ENCODE results near the gene MUC20.
"Not testable (repeated sequence)": the region's sequence is repeated elsewhere in the genome, so short reads cannot be mapped to it uniquely, and the experiment has no call there.

The MUC20 gene

GRCh38 chr3:195746346-195746745 lies 25.6 kb downstream of the MUC20 start:
- no peak overlapping the region for H3K27ac ChIP-seq
- DNase-seq: no peak
- H3K27me3 ChIP-seq (ENCODE audit: insufficient read depth, low read depth, severe bottlenecking): no peaks in the 10 kb centered on the region
- no peaks in the 10 kb centered on the region for H3K9me3 ChIP-seq (ENCODE audit: severe bottlenecking)
- TF ChIP-seq, protein P1, sequence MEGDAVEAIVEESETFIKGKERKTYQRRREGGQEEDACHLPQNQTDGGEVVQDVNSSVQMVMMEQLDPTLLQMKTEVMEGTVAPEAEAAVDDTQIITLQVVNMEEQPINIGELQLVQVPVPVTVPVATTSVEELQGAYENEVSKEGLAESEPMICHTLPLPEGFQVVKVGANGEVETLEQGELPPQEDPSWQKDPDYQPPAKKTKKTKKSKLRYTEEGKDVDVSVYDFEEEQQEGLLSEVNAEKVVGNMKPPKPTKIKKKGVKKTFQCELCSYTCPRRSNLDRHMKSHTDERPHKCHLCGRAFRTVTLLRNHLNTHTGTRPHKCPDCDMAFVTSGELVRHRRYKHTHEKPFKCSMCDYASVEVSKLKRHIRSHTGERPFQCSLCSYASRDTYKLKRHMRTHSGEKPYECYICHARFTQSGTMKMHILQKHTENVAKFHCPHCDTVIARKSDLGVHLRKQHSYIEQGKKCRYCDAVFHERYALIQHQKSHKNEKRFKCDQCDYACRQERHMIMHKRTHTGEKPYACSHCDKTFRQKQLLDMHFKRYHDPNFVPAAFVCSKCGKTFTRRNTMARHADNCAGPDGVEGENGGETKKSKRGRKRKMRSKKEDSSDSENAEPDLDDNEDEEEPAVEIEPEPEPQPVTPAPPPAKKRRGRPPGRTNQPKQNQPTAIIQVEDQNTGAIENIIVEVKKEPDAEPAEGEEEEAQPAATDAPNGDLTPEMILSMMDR (IDR thresholded peaks at IDR 0.05; ENCODE audit: low read depth, low read length): no peak
- no peaks in the 10 kb centered on the region for H3K36me3 ChIP-seq
- H3K4me3 ChIP-seq (ENCODE audit: low read depth, low read length): no peak overlapping the region

GRCh38 chr3:195746751-195747150 lies 26.0 kb downstream of the MUC20 start:
- no peak for DNase-seq
- no peak overlapping the region for H3K27ac ChIP-seq
- TF ChIP-seq, protein P1 (IDR thresholded peaks at IDR 0.05; ENCODE audit: low read depth, low read length): no peak

GRCh38 chr3:195748661-195749060 lies 27.9 kb downstream of the MUC20 start:
- no peak overlapping the region for H3K27ac ChIP-seq
- H3K4me3 ChIP-seq (ENCODE audit: low read depth, low read length): no peak overlapping the region
- H3K36me3 ChIP-seq: no peaks in the 10 kb centered on the region
- no peaks in the 10 kb centered on the region for H3K9me3 ChIP-seq (ENCODE audit: severe bottlenecking)
- TF ChIP-seq, protein P1 (IDR thresholded peaks at IDR 0.05; ENCODE audit: low read depth, low read length): no peak
- DNase-seq: no peak
- H3K27me3 ChIP-seq (ENCODE audit: insufficient read depth, low read depth, severe bottlenecking): no peaks in the 10 kb centered on the region

More at GRCh38 chr3:195746751-195747150, 26.0 kb downstream of the MUC20 start:
- Histone ChIP-seq H3K27me3 (ENCODE audit: insufficient read depth, low read depth, severe bottlenecking) (no peaks in the 10 kb centered on the region), H3K9me3 (ENCODE audit: severe bottlenecking) (no peaks in the 10 kb centered on the region), H3K4me3 (ENCODE audit: low read depth, low read length) (no peak overlapping the region), H3K36me3 (no peaks in the 10 kb centered on the region)

DNA sequence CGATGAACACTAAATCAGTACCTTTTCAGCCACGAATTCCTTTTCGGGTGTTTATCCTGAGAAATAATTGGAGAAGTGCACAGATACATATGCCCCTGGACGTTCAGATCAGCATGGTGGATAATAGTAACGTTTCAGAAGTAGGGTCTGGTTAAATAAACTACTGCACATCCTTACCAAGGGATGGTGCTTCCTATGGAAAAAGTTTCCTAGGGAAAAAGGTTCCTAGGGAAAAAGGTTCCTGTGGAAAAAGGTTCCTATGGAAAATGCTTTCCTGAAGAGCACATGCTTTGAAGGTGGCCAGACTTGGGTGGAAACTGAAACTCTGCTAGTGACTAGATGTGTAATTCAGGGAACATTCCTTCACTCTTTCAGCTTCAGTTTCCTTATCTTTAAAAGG lies 28.3 kb downstream of the MUC20 start:
- H3K9me3 ChIP-seq (ENCODE audit: severe bottlenecking); H3K4me3 ChIP-seq (ENCODE audit: low read depth, low read length); H3K27me3 ChIP-seq (ENCODE audit: insufficient read depth, low read depth, severe bottlenecking); H3K27ac ChIP-seq; H3K36me3 ChIP-seq; DNase-seq: not testable (repeated sequence)

- H3K9me3 ChIP-seq (ENCODE audit: severe bottlenecking): no peaks in the 10 kb centered on the region
- no peaks in the 10 kb centered on the region for H3K27me3 ChIP-seq (ENCODE audit: insufficient read depth, low read depth, severe bottlenecking)
- H3K27ac ChIP-seq: no peak overlapping the region
- TF ChIP-seq, protein P1 (IDR thresholded peaks at IDR 0.05; ENCODE audit: low read depth, low read length): no peak
- H3K36me3 ChIP-seq: no peaks in the 10 kb centered on the region
- no peak overlapping the region for H3K4me3 ChIP-seq (ENCODE audit: low read depth, low read length)
- no peak for DNase-seq
Measured at GRCh38 chr3:195750797-195751520, 30.2 kb downstream of the MUC20 start.

- Histone ChIP-seq H3K9me3 (ENCODE audit: severe bottlenecking) (no peaks in the 10 kb centered on the region), H3K36me3 (no peaks in the 10 kb centered on the region), H3K27ac (no peak overlapping the region), H3K27me3 (ENCODE audit: insufficient read depth, low read depth, severe bottlenecking) (no peaks in the 10 kb centered on the region), H3K4me3 (ENCODE audit: low read depth, low read length) (no peak overlapping the region)
- TF ChIP-seq, protein P1 (IDR thresholded peaks at IDR 0.05; ENCODE audit: low read depth, low read length): no peak
- no peak for DNase-seq
Measured at GRCh38 chr3:195751560-195751959, 30.8 kb downstream of the MUC20 start.

Measured in WERI-Rb-1 (cell line).